GM08714 (cell line): Measurements from ENCODE around the gene SLC25A29.

Experiments
- H3K4me3 ChIP-seq: fragments of 200-500 bp; sonication (Bioruptor generic); 2 replicates; pipeline ENCODE4 v1.5.1; 2014; ENCODE audit warnings: mild to moderate bottlenecking, low read length, inconsistent platforms
- ZNF274 ChIP-seq: IDR thresholded peaks from 2 replicates; pipeline ENCODE4 v1.6.1; 2012; ENCODE audit warnings: mild to moderate bottlenecking, low read depth, low read length

SLC25A29 gene

DNA sequence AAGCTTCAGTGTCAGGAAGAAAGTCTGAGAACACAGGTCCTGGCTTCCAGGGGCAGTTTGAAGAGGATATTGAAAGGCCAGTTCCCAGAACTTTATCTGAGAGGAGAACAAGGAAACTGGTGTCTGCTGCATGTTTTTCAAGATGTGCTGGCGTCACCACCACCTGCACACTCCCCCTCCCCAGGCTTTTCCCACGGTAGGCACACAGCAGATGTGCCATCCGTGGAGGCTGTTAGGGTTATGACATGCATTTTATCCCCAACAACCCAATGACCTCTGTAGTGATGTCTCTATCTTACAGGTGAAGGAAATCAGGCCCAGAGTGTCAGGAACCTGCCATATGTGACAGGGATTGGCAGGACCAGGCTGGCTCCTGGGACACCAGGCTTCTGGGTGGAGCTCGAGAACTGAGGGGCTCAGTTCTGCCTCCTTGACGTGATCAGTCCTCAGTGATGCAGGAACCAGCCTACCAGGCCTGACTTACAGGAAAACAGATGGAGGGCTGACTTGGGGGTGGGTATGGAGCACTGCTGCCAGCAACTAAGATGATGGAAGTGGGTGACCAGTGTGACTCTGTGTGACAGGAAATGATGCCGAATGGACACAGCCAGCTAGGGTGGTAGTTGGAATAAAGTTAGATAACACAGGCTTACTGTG is 33.6 kb upstream of the SLC25A29 start:
- TF ChIP-seq ZNF274, result no peak
- no peak overlapping the region for H3K4me3 ChIP-seq

DNA sequence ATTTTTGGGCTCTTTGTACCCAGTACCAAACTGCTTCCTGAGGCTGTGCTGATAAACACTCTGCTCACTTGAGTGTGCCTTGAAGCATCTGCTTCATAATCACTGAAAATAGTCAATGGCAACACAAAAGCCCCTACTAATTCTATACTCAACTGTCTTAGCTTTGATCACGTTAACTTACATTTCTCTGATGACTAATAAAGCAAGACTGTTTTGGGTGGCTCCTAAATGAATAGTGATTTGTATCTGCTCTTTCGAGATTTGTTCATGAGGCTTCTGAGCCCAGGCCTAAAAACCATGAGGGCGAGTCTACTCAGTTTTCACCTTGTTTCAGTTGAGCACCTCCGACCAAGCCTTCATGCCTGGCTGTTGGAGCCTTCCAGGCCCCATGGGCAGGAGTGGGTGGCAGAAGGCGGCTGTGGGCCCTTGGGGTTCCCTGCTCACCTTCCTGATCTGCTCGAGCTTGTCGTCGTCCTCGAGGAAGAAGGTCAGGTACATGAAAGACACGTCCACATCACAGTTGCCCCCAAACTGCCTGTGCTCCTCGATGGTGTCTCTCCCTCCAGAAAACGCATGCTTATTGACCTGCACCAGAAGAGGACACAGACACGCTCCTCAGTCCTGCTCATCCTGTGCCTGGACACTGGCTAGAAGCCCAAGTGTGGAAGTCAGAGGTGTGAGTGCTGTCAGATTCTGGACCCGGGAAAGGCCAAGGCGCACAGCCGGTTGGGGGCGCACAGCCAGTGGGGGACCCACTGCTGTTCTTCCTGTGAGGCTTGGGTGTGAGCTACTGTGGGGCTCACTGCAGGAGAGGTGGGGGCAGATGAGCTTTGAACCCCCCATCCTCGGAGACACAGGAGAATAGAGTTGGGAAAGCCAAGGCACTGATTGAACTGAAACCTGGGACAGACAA is 30.6 kb upstream of the SLC25A29 start:
- no peak for TF ChIP-seq ZNF274
- no peak overlapping the region for H3K4me3 ChIP-seq

DNA sequence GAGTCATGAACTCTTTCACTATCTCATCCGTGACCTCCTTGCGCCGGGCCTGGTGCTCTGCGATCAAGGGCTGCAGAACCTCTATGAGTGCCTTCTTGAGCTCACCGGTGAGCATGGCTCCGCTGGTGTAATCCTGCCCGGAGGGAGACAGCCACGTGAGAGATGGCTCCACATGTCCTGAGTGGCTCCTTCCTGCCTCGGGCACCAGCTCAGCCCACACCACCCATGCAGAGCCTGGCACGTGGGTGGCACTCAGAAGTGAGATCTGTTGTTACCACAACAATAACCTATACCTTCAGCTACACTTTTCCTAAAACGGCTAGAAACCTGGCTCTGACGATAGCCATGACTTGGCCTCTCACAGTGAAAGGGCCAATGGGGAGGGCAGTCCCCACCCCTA is 28.7 kb upstream of the SLC25A29 start:
- no peak for TF ChIP-seq ZNF274

DNA sequence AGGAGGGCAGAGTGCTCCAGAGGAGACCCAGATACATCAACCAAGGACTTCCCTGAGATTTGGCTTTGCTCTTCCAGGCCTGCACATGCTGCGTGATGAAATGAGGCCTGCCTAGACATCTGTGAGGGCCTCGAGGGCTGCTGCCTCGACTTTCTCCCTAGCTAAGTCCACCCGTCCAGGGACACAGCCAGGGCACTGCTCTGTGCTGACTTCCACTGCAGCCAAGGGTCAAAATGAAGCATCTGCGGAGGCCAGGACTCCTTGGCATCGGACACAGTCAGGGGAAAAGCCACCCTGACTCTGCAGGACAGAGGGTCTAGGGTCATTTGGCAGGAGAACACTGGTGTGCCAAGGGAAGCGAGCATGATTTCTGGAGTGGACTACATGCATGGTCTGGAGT is 27.6 kb upstream of the SLC25A29 start:
- no peak for TF ChIP-seq ZNF274
- no peak overlapping the region for H3K4me3 ChIP-seq

More for the DNA sequence above, 28.7 kb upstream of the SLC25A29 start:
- no peak overlapping the region for H3K4me3 ChIP-seq

DNA sequence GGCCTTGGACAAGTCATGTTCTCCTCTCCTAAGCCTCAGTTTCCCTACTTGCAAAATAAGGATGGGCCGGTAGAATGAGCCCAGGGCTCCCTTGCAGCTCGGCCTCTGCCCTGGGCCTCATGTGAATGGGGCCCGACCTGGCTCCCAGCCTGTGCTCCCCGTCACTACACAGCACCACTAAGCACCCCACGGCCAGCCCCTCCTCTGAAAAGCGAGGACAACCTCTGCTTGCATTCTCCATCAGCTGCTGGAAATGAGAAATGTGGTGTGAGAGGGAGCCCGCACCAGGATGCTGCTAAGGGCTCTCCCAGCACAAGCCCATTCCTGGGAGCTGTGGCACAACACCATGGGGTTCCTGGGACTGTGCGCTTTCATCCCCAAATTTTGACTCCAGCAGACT is 27.1 kb upstream of the SLC25A29 start:
- no peak overlapping the region for H3K4me3 ChIP-seq
- TF ChIP-seq ZNF274, result no peak

DNA sequence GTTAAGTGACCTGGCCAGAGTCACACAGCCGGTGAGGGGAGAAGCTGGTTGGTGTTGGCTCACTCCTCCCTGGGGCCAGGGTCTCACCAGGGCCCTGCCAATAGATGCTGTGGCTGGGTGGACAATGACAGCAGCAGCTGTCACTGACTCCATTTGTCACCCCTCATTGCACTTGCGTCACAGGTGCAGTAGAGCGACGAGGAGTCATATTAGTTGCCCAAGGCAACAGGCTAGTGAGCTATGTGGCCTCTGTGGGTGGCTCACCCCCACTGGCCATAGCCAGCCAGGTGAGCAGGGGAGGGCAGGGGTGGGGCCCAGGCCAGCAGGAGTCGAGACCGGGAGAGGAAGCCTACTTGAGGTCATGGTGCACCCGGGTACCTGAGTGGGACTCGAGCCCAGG is 26.6 kb upstream of the SLC25A29 start:
- TF ChIP-seq ZNF274, result no peak
- no peak overlapping the region for H3K4me3 ChIP-seq

DNA sequence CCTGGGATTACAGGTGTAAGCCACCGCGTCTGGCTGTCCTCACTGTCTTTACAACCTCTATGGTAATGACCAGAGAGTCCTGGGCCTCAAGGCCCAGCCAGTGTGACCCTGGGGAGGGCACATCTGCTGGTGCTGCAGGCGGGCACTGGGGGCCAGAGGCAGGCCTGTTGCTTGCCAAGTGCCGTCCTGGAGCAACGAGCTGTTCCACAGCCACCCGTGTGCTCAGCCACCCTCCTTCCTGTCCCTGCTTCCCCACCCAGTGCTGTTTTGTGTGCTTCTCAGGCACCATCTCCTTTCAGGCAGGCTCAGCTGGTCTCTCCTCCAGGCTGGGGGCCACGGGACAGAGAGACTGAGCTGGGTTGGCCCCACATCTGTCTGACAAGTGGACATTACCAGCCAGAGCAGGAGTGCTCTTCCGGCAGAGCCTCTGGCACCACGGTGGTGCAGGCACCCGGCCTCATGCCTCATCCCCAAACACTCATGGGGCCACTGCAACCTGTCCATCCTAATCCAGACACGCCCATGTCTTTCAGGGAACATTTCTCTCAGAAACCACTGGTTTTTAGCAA is 25.9 kb upstream of the SLC25A29 start:
- TF ChIP-seq ZNF274, result no peak
- no peak overlapping the region for H3K4me3 ChIP-seq

DNA sequence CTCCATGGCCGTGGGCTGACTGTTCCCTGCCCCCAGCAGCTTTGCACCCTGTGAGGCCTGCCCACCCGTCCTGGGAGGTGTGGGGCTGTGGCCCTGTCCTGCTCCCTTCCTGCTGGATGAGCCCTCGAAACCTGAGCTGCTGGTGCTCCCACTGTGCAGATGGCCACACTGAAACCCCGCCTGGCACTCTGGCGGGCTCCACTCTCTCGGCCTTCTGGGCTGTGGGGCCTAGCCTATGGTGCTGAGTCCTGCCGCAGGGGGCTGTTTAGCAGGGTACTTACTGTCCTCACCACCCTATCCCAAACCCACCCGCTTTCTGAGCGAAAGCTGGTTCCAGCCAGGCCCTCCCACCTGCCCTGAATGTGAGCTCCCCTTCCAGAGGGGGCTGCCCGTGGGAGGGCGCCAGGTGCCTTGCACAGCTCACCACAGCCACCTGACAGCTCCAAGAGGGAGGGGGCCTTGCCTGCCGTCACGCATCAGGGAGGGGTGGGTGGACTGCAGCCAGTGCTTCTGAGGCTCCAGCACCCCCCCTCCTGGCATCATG is 24.2 kb upstream of the SLC25A29 start:
- no peak for TF ChIP-seq ZNF274
- H3K4me3 ChIP-seq, result no peak overlapping the region

DNA sequence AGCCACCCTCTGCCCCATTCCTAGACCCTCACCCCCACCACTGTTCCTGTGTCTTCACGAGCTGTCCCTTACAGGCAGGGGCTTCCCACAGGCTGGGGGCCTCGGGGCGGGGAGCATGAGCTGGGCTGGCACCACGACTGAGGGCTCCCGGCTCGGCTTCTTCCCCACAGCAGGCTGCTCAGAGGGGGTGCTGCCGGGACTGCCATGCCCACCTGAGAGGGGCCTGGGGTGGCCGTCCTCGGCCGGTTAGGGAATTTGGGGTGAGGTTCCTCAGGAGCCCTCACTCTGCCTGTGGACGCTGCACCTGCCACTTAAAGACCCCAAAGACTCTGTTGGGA is 23.7 kb upstream of the SLC25A29 start:
- no peak overlapping the region for H3K4me3 ChIP-seq
- no peak for TF ChIP-seq ZNF274

DNA sequence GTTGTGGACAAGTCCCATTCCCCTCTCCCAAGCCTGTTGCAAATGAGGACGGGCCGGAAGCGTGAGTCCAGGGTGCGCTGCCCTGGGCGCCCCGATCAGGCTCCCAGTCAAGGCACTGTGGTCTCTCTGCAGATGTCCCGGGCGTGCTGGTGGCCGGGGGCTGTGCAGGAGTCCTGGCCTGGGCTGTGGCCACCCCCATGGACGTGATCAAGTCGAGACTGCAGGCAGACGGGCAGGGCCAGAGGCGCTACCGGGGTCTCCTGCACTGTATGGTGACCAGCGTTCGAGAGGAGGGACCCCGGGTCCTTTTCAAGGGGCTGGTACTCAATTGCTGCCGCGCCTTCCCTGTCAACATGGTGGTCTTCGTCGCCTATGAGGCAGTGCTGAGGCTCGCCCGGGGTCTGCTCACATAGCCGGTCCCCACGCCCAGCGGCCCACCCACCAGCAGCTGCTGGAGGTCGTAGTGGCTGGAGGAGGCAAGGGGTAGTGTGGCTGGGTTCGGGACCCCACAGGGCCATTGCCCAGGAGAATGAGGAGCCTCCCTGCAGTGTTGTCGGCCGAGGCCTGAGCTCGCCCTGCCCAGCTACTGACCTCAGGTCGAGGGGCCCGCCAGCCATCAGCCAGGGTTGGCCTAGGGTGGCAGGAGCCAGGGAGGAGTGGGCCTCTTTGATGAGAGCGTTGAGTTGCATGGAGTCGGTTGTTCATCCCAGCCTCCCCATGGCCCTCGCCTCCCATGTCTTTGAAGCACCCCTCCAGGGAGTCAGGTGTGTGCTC is 23.2 kb upstream of the SLC25A29 start:
- no peak for TF ChIP-seq ZNF274
- no peak overlapping the region for H3K4me3 ChIP-seq

DNA sequence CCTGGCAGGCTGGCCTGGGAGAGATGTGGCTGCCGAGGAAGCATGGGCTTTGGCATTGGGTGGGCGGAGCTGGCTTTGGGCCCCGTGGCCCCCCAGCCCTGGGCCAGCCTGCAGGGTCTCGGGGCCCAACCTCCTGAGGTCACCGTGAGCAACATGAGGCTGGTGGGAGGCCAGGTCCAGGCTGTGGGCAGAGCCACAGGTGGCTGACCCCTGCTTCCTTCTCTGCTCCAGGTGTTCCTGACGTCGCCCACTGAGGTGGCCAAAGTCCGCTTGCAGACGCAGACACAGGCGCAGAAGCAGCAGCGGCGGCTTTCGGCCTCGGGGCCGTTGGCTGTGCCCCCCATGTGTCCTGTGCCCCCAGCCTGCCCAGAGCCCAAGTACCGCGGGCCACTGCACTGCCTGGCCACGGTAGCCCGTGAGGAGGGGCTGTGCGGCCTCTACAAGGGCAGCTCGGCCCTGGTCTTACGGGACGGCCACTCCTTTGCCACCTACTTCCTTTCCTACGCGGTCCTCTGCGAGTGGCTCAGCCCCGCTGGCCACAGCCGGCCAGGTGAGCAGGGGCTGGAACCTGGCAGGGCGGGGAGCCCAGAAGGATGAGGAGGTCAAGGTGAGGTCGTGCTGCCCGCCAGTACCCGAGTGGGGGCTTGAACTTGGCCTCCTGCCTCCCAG is 22.4 kb upstream of the SLC25A29 start:
- no peak for TF ChIP-seq ZNF274
- H3K4me3 ChIP-seq, result no peak overlapping the region

DNA sequence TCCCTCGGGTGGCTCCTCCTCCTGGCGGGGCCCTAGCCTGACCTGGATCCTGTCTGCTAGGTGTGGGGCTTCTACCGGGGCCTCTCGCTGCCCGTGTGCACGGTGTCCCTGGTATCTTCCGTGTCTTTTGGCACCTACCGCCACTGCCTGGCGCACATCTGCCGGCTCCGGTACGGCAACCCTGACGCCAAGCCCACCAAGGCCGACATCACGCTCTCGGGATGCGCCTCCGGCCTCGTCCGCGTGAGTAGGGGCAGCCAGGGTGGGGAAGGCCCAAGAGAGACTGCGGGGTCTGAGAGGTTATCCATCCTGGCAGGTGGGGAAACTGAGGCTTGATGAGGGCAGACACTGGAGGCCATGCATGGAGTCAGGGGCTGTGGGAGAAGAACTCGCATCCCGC is 20.9 kb upstream of the SLC25A29 start:
- H3K4me3 ChIP-seq, result no peak overlapping the region
- TF ChIP-seq ZNF274, result no peak

DNA sequence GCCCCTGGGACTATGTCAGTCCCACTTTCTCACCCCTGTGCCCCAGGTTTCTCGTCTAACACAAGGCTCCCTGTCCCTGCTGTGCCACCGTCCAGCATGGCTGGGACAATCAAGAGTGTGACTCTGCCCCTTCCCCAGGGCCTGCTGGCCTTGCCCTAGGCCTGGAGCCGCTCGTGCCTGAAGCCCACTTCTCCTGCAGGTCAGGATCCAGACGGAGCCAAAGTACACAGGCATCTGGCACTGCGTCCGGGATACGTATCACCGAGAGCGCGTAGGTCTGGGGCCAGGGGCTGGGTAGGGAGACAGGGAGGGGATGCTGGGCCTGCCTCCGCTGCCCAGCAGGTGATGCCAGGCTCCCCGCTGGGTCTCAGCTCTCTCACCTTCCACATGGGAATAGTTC is 19.7 kb upstream of the SLC25A29 start:
- TF ChIP-seq ZNF274, result no peak
- H3K4me3 ChIP-seq, result no peak overlapping the region

DNA sequence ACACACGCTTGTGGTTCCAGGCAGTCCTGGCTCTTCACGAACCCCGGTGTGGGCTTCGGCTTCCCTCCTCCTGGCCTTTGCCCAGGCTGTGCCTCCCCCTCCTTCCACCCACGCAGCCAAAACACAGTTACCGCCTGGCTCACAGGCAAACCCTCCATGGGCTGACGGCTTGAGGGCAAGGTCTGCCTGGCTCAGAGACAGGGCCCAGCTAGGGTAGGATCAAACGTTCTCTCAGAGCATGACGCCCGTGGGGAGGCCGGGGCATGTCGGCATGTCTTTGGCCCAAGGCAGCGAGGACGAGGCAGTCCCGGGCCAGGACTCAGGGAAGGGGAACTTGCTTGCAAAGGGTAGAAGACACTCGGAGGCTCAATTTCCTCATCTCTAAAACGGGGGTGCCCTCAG is 19.0 kb upstream of the SLC25A29 start:
- TF ChIP-seq ZNF274, result no peak
- no peak overlapping the region for H3K4me3 ChIP-seq
